ENCODE data around the gene SERPINA3. TPM values are rescaled to one million over a fixed set of nuclear protein-coding genes. Genes with fewer than 3 reads are reported as not detected.

The SERPINA3 gene
- total and polyA plus RNA-seq, 10 of the 15 experiments (the other 5 are each of a cell fraction or from before 2014, with no cell fraction given): 2.2 TPM; not detected in 9

DNA sequence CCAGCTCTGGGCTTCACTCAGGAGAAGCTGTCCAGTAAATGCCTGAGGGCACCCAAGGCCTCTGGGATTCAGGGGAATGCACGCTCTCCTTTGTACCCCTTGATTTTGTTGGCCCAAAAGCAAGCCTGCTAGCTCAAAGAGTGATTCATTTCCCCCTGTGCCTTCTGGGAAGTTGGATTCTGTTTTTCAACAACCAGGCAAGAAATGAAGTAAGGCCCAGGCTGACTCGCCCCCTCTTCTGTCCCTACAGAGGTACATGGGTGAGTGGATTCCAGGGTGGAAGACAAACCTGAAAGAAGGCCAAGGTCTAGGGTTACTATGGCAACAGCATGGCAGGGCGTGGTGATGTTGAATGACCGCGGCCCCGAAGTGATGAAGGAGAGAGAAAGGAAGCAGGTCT lies 40.2 kb upstream of the SERPINA3 start:
- H3K27ac ChIP-seq (ENCODE audit: control insufficient read depth, insufficient read depth): no peak overlapping the region
- H3K27me3 ChIP-seq (replicated peaks in 1 of 2; ENCODE audit: control insufficient read depth in 2 of 2, insufficient read depth in 2 of 2, low read length in 1 of 2): no peaks in the 10 kb centered on the region; a peak in 1 of 4 replicates
- H3K9me3 ChIP-seq (replicated peaks; ENCODE audit: control insufficient read depth, insufficient read depth, low read length): no peaks in the 10 kb centered on the region
- DNase-seq (ENCODE audit: low read depth, low spot score) (no peak), ATAC-seq (no peak), FAIRE-seq (no peak)
- POLR2A ChIA-PET: no interaction called here
- 49% methylated on average over 6 of the region's 6 CpGs for WGBS (ENCODE audit: insufficient coverage, insufficient replicate concordance, low lambda C conversion rate, missing lambda C conversion rate)
- H3K36me3 ChIP-seq (ENCODE audit: control insufficient read depth in 2 of 2, insufficient read depth in 2 of 2, low read length in 1 of 2): no peaks in the 10 kb centered on the region
- no peak overlapping the region for H3K4me2 ChIP-seq (ENCODE audit: control insufficient read depth, insufficient read depth)
- no peaks in the 10 kb centered on the region for H4K20me1 ChIP-seq (ENCODE audit: control insufficient read depth, insufficient read depth)
- H2AFZ ChIP-seq (ENCODE audit: control insufficient read depth, low read depth, low read length): no peak overlapping the region
- RAD21 ChIA-PET (ENCODE audit: unreplicated experiment): no interaction called here
- in situ Hi-C loops (cut with MboI): no loop called here
- H3K4me3 ChIP-seq: no peak overlapping the region
- no TSS peak for BruUV-seq (replicated peaks)
- SMC1A ChIA-PET (ENCODE audit: uncharacterized antibody, unreplicated experiment): no interaction called here
- CTCF ChIA-PET: no interaction called here
- intact Hi-C loops (cut with micrococcal nuclease; ENCODE audit: unreplicated experiment): no loop called here
- no peak overlapping the region for H3K9ac ChIP-seq (ENCODE audit: control insufficient read depth, insufficient read depth, low read length)
- no peak for TF ChIP-seq LARP7 (IDR thresholded peaks at IDR 0.05)
- TF ChIP-seq MEF2B (IDR thresholded peaks at IDR 0.05; ENCODE audit: partially characterized antibody, poor library complexity, severe bottlenecking): no peak
- TF ChIP-seq KAT2A (conservative IDR thresholded peaks at IDR 0.05; ENCODE audit: control insufficient read depth, low read depth, low read length): no peak
- TF ChIP-seq, protein P1, sequence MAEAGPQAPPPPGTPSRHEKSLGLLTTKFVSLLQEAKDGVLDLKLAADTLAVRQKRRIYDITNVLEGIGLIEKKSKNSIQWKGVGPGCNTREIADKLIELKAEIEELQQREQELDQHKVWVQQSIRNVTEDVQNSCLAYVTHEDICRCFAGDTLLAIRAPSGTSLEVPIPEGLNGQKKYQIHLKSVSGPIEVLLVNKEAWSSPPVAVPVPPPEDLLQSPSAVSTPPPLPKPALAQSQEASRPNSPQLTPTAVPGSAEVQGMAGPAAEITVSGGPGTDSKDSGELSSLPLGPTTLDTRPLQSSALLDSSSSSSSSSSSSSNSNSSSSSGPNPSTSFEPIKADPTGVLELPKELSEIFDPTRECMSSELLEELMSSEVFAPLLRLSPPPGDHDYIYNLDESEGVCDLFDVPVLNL (IDR thresholded peaks at IDR 0.05; ENCODE audit: low read depth, low read length): no peak
- TF ChIP-seq ETV6 (conservative IDR thresholded peaks at IDR 0.05 in 1 of 2, IDR thresholded peaks at IDR 0.05 in 1 of 2; ENCODE audit: borderline replicate concordance in 1 of 2, low read depth in 1 of 2): no peak
- no peak for TF ChIP-seq SMC3 (IDR thresholded peaks at IDR 0.05; ENCODE audit: borderline replicate concordance, low read length)
- no peak for TF ChIP-seq BRCA1 (IDR thresholded peaks at IDR 0.05; ENCODE audit: low read depth, low read length)
- H3K4me1 ChIP-seq (ENCODE audit: control insufficient read depth, insufficient read depth, low read length): no peaks in the 10 kb centered on the region
- H3K79me2 ChIP-seq (ENCODE audit: control insufficient read depth, insufficient read depth, low read length): no peaks in the 10 kb centered on the region

All from GM12878 (cell line).